Panc1 (cell line): ENCODE results near the gene HCK. TPM values are rescaled to one million over a fixed set of nuclear protein-coding genes. Genes with fewer than 3 reads are reported as not detected.

Experiments
- ATAC-seq: fragments of 200-7000 bp; cut with Tn5 transposase; 2 replicates; pipeline ENCODE4 v1.9.1; 2020; ENCODE audit warnings: mild to moderate bottlenecking, moderate library complexity
- BruUV-seq: library from RNA; stranded (reverse); fragments of 400-500 nt; replicated peaks from 2 replicates; lab custom pipeline; 2021; lab: Mats Ljungman, UMichigan
- CTCF ChIA-PET: fragments of 300-600 bp; sonication (Branson Sonifier 250); formaldehyde crosslinking; loops from one replicate; lab custom pipeline; 2022; ENCODE audit warnings: antibody characterized with exemption; lab: Charles Lee
- POLR2A ChIA-PET: fragments of 300-600 bp; sonication (Branson Sonifier 250); formaldehyde crosslinking; loops from one replicate; lab custom pipeline; 2022; ENCODE audit warnings: antibody characterized with exemption; lab: Charles Lee
- DNase-seq: peaks from one replicate; pipeline ENCODE4 v3.0.0-alpha.2; 2010; ENCODE audit warnings: low read depth, low spot score
- H3K27ac ChIP-seq: 2 replicates; pipeline ENCODE4 v1.5.1; 2011; ENCODE audit warnings: mild to moderate bottlenecking, low read length, inconsistent platforms
- H3K27me3 ChIP-seq: fragments of 200-500 bp; sonication (Bioruptor generic); 2 replicates; pipeline ENCODE4 v1.6.0; 2014; ENCODE audit warnings: low read length, inconsistent platforms; ENCODE audit not compliant: control insufficient read depth, insufficient read depth
- H3K36me3 ChIP-seq: fragments of 200-500 bp; sonication (Bioruptor generic); 2 replicates; pipeline ENCODE4 v1.5.1; 2014; ENCODE audit warnings: inconsistent platforms, mild to moderate bottlenecking, low read length, moderate library complexity; ENCODE audit not compliant: control insufficient read depth, insufficient read depth
- H3K4me1 ChIP-seq: 2 replicates; pipeline ENCODE4 v1.5.1; 2011; ENCODE audit warnings: inconsistent platforms, mild to moderate bottlenecking, low read length, moderate library complexity; ENCODE audit not compliant: control insufficient read depth, insufficient read depth
- H3K4me3 ChIP-seq, 2 experiments: 2 replicates each; pipeline ENCODE4 v1.5.1; 2011 to 2012; ENCODE audit warnings: low read depth in 2 of 2, low read length in 2 of 2, mild to moderate bottlenecking in 2 of 2, inconsistent platforms in 1 of 2, moderate library complexity in 1 of 2
- H3K9me3 ChIP-seq: fragments of 200-500 bp; sonication (Bioruptor generic); 2 replicates; pipeline ENCODE4 v1.5.1; 2014; ENCODE audit warnings: low read depth, mild to moderate bottlenecking, inconsistent platforms, low read length, moderate library complexity; ENCODE audit not compliant: control insufficient read depth, insufficient read depth
- CTCF ChIP-seq: fragments of 450-650 bp; IDR thresholded peaks from 2 replicates; pipeline ENCODE4 v1.5.1; 2017; ENCODE audit warnings: mild to moderate bottlenecking
- POLR2AphosphoS5 ChIP-seq: IDR thresholded peaks from 2 replicates; pipeline ENCODE4 v1.6.1; 2012; ENCODE audit warnings: mild to moderate bottlenecking, low read depth, low read length, moderate library complexity
- REST ChIP-seq, 2 experiments: IDR thresholded peaks; 2 replicates each; pipeline ENCODE4 v1.6.1; 2011 to 2012; ENCODE audit warnings: low read depth in 2 of 2, control low read depth in 1 of 2, low read length in 1 of 2, mild to moderate bottlenecking in 1 of 2, moderate library complexity in 1 of 2; ENCODE audit not compliant: insufficient read depth in 1 of 2
- SIN3A ChIP-seq: IDR thresholded peaks from 2 replicates; pipeline ENCODE4 v1.6.1; 2012; ENCODE audit warnings: low read depth, mild to moderate bottlenecking, low read length, moderate library complexity, borderline replicate concordance; ENCODE audit not compliant: insufficient read depth
- TCF7L2 ChIP-seq: IDR thresholded peaks from 2 replicates; pipeline ENCODE4 v1.6.1; 2011; ENCODE audit warnings: mild to moderate bottlenecking, low read depth, low read length, inconsistent platforms
- in situ Hi-C: cut with HindIII; loops from 2 replicates; pipeline ENCODE4 v1.10.0; 2016; ENCODE audit warnings: low sequenced_read_pairs, low pct_unique_long_range_greater_than_20kb
- intact Hi-C: fragments of 100-400 bp; cut with micrococcal nuclease; formaldehyde crosslinking; loops from one replicate; pipeline ENCODE4 v1.10.0; 2022; ENCODE audit not compliant: unreplicated experiment
- total RNA-seq: library from RNA; stranded (reverse); gene quantifications from one replicate; pipeline ENCODE4 v1.2.1, GENCODE V29; 2021; ENCODE audit not compliant: unreplicated experiment

The HCK gene
- total RNA-seq, 1 experiment from 2014 or later, result 0.98 TPM

- ATAC-seq (no peak), DNase-seq (no peak)
- in situ Hi-C loops (no loop called here), intact Hi-C loops (no loop called here)
- BruUV-seq, result no TSS peak
- CTCF ChIA-PET, result interaction anchor here (0.5 to 4.0 kb wide), 7 partner anchors 11 to 206 kb away, joined by 3 to 28 read pairs (median 5); partner anchors contain the start of gene PDRG1
- H3K36me3 ChIP-seq, result no peaks in the 10 kb centered on the region
- TF ChIP-seq CTCF (no peak), POLR2AphosphoS5 (no peak), SIN3A (no peak)
- peaks cover 15% of the 10 kb centered on the region for H3K4me1 ChIP-seq
- no peak overlapping the region for H3K27ac ChIP-seq
- no peaks in the 10 kb centered on the region; the same call in 1 of the 2 replicates for H3K27me3 ChIP-seq
- POLR2A ChIA-PET, result interaction anchor here (0.6 to 0.7 kb wide), 3 partner anchors 27 to 134 kb away, joined by 4 to 12 read pairs (median 6); no protein-coding TSS in a partner anchor
- H3K4me3 ChIP-seq, result no peak overlapping the region
- no peaks in the 10 kb centered on the region for H3K9me3 ChIP-seq
These were observed 23.2 kb upstream of the HCK start for GRCh38 chr20:32028647-32029372.

GRCh38 chr20:32029561-32029960, 22.5 kb upstream of the HCK start:
- Histone ChIP-seq H3K27me3 (no peaks in the 10 kb centered on the region; the same call in 1 of the 2 replicates), H3K27ac (no peak overlapping the region), H3K9me3 (no peaks in the 10 kb centered on the region), H3K4me3 (no peak overlapping the region), H3K36me3 (no peaks in the 10 kb centered on the region), H3K4me1 (peaks cover 15% of the 10 kb centered on the region)
- ATAC-seq (no peak), DNase-seq (no peak)
- intact Hi-C loops, result no loop called here
- in situ Hi-C loops, result no loop called here
- no peak for TF ChIP-seq CTCF
- no peak for TF ChIP-seq POLR2AphosphoS5
- no peak for TF ChIP-seq TCF7L2
- no peak for TF ChIP-seq REST (IDR thresholded peaks at IDR 0.05; ENCODE audit: insufficient read depth in 1 of 2, low read depth in 2 of 2, low read length in 1 of 2)
- TF ChIP-seq SIN3A, result no peak
- POLR2A ChIA-PET, result interaction anchor here (0.7 kb wide), 1 partner anchor 49 kb away, joined by 12 read pairs; no protein-coding TSS in a partner anchor
- BruUV-seq, result no TSS peak
- CTCF ChIA-PET, result interaction anchor here (0.5 to 4.0 kb wide), 7 partner anchors 12 to 206 kb away, joined by 3 to 28 read pairs (median 5); partner anchors contain the start of gene PDRG1
